ENCODE measurements around the gene PDE4B.

PDE4B gene

DNA sequence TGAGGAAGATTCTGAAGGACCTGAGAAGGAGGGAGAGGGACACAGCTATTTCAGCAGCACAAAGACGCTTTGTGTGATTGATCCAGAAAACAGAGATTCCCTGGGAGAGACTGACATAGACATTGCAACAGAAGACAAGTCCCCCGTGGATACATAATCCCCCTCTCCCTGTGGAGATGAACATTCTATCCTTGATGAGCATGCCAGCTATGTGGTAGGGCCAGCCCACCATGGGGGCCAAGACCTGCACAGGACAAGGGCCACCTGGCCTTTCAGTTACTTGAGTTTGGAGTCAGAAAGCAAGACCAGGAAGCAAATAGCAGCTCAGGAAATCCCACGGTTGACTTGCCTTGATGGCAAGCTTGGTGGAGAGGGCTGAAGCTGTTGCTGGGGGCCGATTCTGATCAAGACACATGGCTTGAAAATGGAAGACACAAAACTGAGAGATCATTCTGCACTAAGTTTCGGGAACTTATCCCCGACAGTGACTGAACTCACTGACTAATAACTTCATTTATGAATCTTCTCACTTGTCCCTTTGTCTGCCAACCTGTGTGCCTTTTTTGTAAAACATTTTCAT lies 579.9 kb downstream of the PDE4B start:
- DNase-seq (ENCODE audit: extremely low read depth in 1 of 2, low read depth in 1 of 2), result no peak

DNA sequence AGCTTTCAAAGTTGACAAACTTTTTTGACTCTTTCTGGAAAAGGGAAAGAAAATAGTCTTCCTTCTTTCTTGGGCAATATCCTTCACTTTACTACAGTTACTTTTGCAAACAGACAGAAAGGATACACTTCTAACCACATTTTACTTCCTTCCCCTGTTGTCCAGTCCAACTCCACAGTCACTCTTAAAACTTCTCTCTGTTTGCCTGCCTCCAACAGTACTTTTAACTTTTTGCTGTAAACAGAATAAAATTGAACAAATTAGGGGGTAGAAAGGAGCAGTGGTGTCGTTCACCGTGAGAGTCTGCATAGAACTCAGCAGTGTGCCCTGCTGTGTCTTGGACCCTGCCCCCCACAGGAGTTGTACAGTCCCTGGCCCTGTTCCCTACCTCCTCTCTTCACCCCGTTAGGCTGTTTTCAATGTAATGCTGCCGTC lies 580.5 kb downstream of the PDE4B start:
- DNase-seq (ENCODE audit: extremely low read depth in 1 of 2, low read depth in 1 of 2), result no peak

DNA sequence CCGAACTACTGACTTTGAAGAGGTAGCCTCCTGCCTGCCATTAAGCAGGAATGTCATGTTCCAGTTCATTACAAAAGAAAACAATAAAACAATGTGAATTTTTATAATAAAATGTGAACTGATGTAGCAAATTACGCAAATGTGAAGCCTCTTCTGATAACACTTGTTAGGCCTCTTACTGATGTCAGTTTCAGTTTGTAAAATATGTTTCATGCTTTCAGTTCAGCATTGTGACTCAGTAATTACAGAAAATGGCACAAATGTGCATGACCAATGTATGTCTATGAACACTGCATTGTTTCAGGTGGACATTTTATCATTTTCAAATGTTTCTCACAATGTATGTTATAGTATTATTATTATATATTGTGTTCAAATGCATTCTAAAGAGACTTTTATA lies 581.5 kb downstream of the PDE4B start:
- DNase-seq (ENCODE audit: extremely low read depth in 1 of 2, low read depth in 1 of 2), result no peak

DNA sequence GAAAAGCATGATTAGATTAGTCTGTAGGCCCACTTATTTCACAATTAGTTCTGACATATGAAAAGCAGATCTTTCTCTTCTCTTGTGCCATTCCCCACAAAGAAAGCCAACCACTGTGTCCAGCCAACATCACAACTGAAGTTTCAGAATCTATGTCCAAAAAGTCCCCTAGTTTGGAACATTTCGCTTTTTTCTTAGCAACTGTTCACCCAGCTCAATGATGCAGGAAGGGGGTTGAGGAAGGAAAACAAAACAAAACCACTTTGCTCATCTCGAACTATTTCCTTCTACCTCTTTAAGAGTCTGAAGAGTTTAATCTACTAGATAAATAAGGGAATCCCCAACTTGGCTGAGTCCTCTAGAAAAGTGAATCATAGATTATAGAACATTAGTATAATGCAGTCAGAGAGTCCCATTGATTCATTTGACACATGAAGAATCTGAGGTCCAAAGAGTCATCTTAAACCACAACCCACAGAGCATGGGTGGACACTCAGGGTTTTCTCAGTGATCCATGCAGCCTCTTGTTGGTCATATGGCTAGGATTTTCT lies 581.9 kb downstream of the PDE4B start:
- DNase-seq (ENCODE audit: extremely low read depth in 1 of 2, low read depth in 1 of 2), result no peak

DNA sequence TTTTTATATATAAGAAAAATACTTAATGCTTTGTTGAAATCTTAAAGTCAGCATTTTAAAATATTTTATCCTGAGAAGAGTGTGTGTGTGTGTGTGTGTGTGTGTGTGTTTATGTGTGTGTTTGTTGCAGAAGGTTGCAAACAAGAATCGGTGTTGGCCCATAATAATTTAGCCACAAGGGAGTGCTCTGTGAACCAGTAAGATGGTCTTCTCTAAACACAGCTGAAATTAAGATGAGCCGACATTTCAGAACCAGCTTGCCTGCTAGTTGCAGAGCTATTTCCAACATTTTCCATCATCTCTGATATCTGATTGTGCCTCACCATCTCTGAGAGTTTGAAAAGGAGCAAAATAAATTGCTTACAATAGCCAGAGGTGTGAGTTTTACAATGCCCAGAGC lies 582.4 kb downstream of the PDE4B start:
- no peak for DNase-seq (ENCODE audit: extremely low read depth in 1 of 2, low read depth in 1 of 2)

DNA sequence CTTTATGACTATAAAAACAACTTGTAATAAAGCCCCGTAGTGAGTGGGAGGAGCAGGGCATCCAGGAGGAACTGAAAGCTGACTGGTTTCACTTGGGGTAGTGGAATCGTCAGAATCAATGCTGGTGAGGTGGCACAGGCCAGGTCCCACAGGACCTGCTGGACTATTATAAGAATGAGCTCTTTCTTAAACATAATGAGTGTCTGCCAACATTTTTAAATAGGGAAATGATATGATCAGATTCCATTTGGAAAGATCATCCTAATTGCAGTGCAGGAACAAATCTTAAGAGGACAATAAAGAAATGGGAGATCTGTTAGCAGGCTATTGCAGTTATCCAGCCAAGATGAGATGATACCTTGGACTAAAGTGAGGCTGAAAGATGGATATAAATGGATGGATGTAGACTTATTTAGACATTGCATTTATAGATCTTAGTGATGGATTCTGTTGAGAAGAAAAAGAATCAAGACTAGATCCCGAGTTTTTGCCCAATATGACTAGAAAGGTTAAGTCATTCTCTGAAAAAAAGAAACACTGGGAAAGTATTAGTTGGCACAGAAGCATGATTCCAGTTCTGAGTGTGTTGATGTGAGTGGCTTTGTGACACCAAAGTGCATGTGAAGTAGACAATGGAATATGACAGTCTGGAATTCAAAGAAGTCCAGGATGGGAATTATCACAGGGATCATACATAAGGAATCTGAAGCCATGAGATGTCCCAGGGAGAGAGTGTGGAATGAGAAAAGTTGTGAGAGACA lies 587.9 kb downstream of the PDE4B start:
- DNase-seq (ENCODE audit: extremely low read depth in 1 of 2, low read depth in 1 of 2), result no peak

DNA sequence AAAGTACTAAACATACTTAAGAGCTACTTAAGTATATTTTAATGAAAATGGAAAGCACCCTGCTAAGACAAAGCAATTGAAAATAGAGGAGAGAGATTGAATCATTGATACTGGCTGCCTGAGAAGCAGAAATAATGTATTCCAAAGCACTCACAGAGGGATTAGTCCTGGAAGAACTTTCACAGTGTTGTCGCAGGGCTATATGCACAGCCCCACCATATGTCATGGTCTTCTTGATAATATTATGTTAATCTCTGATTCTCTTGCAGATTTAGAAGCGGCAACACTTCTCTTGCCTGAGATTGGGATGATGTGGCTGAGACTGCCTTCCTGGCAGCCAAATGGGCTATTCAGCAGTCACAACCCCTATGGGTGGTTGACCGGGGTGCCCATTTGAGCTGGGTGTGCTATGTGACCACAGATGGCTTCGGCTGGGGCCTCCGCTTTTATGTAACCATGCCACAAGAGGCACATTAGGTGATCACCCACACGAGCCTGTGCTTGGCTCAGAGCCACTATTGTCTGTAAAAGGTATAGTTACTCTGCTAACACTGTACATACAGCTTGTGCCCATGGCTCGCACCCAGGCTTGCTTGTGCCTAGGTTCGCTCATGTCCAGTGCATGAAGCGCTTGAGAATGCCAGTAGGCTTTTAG lies 589.1 kb downstream of the PDE4B start:
- no peak for DNase-seq (ENCODE audit: extremely low read depth in 1 of 2, low read depth in 1 of 2)

DNA sequence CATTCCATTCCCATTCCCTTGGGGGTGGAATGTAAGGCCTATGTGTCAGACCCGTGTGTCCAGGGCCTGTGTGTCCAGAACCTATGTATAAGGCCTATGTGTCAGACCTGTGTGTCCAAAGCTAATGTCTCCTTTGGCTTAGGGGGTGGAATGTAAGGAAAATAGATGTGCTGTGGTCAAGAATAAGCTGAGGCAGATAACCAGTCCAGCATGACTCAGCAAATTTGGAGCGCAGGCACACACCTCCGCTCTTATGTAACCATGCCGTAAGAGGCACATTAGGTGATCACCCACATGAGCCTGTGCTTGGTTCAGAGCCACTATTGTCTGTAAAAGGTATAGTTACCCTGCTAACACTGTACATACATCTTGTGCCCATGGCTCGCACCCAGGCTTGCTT lies 590.5 kb downstream of the PDE4B start:
- DNase-seq (ENCODE audit: extremely low read depth in 1 of 2, low read depth in 1 of 2), result no peak

DNA sequence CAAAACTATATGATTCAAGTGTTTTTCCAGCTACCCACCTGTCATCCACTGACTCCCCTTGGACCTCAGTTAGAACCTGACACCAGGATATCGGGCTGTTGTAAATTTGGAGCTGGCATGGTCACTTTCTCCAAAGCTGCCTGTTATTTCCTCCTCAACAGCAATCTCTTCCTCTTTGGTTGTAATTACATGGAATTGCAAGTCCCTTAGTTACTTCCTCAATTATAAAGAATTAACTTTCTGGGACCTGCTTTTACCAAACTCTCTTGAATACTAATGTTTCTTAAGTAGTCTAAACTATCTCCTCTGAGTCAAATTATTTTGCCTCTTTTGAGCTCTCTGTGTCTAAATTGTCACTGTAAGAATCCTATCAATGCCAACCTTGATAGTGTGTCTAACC lies 590.9 kb downstream of the PDE4B start:
- no peak for DNase-seq (ENCODE audit: extremely low read depth in 1 of 2, low read depth in 1 of 2)

DNA sequence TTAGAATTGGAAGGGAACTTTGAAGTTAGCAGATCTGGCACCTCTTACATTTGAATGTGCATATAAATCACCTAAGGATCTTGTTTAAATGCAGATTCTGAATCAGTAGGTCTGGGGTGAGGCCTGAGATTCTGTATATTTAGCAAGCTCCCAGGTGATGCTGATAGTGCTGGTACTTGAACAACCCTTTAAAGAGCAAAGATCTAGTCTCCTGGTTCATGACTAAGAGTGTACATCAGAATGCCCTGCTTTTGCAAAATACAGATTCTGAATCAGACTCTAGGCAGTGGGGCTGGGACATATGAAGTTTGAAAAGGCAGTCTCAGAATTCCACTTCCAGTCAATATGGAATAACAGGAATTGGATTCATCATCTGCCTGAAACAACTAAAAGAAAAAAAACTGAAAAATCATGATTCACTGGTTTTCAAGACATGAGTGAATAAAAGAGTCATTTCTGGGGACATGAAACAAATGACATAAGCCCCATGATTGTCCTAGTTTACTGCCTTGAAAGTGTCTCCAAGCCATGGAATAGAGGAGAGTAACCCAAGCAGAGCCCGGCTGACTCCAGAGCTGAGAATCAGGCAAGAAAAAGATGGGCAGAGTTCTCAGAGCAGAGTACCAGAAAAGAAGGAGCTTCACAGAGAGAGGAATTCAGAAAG lies 591.7 kb downstream of the PDE4B start:
- DNase-seq (ENCODE audit: extremely low read depth in 1 of 2, low read depth in 1 of 2), result no peak

DNA sequence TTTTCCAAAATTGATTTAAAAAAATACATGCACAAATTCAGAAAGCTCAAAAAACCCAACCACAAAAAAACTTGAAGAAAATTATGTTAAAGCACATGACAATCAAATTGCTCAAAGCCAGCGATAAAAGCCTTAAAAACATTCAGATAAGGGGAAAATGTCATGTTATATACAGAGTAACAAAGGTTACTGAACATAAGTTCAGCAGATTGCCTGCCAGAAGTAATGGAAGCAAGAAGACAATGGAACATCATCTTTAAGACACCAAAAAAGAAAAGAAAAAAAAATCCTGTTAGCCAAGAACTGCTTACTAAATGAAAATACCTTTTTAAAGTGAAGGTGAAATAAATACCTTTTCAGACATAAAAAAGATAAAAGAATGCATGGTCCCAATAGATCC lies 594.0 kb downstream of the PDE4B start:
- DNase-seq (ENCODE audit: extremely low read depth in 1 of 2, low read depth in 1 of 2), result no peak

DNA sequence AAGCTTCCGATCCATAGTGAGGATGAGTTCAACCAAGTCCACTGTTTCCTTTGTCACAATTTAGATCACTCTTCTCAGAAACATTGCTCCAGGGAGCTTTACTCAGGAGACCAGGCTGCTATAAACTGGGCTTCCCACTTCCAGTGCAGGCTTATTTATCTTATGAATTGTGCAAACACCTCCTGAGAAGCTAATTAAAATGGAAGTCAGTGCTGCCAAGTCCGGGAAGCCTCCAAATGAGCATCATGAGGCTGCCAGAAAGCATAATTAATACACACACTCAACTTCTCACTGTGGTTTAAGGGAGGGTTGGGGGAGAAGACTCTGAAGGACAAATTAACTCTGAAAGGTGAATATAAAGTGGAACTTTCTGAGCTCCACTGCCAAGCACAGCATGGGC lies 596.2 kb downstream of the PDE4B start:
- no peak for DNase-seq (ENCODE audit: extremely low read depth in 1 of 2, low read depth in 1 of 2)

DNA sequence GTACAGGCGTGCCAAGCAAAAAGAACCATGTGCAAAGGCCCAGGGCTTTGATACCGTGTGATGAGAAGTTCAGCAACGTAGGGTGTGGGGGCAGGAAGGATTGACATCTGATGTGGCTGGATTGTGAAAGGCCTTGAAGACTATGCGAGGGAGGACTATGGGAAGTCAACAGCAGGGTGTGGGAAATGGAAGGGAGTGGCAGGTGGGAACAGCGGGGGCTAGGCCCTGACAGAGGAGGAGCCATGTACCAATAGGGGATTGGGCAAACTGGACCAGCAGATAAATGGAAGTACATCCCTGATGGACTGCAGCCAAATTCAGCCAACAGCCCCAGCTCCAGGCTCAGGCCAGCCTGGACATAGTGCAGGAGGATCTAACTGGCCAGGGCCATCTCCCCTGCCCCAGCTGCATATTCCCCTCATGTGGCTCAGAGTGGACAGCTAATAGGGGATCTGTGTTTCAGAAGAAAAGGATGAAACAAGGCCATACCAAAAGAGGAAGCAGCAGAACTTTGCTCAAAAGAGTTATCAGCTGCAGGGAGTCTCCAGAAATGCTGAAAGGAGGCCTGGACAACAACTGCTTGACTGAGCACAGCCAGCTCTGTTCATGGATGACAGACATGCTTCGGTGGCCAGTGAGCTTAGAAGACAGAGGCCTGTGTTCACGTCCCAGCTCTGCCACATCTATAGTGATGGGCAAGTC lies 601.0 kb downstream of the PDE4B start:
- DNase-seq (ENCODE audit: extremely low read depth in 1 of 2, low read depth in 1 of 2), result no peak

DNA sequence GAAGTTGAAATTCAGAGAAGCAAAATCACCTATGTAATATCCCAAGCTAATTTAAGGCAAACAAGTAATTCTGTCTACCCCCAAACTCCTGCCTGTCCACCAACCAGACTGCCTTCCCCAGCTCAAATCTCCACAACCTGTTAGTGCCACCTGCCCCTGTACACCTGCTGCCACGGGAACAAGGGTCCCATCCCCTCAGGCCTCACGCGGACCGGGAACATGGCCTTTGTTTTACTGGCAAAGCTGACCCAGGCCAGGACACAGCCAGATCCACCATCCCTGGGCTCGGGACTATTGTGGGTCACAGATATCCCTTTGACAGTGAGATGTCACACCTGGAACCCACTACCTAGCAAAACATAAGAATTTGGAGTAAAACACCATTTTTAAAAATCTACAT lies 601.9 kb downstream of the PDE4B start:
- DNase-seq (ENCODE audit: extremely low read depth in 1 of 2, low read depth in 1 of 2), result no peak

DNA sequence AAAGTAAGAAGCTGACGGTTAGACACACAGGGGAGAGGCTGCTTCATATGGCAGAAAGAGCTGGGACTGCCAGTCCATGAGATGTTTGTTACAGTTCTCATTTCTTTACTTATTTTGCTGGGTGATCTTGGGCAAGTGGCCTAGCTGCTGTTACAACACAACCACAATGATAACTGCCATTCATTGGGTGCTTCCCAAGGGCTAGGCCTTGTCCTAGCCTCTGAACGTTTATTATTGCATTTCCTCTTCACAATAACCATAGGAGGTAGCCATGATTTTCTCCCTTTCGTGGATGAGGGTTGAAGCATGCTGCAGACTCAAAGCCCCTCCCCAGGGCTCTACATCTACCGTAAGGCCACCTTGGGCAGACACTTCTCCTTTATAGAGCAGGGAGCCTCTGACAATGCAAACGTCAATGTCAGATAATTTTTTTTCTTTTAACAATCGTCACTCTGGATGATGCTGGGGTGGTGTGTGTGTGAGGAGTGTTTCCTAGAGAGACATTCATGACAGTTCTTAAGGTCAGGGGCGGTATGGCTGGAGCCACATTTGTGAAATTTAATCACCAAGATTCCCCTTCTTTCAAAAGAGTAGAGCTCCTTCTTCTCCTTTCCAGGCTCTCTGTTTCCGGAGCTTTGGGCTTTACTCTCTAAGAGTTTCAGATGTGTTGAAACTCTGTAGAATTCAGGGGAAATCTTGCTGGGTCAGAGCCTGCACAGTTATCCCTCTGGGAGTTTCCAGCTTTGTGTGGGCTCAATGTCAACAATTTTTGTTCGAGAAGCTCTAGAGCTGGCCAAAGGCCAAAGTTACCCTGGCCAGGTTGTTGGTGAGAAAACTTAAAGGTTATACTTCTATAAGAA lies 602.7 kb downstream of the PDE4B start:
- no peak for DNase-seq (ENCODE audit: extremely low read depth in 1 of 2, low read depth in 1 of 2)

DNA sequence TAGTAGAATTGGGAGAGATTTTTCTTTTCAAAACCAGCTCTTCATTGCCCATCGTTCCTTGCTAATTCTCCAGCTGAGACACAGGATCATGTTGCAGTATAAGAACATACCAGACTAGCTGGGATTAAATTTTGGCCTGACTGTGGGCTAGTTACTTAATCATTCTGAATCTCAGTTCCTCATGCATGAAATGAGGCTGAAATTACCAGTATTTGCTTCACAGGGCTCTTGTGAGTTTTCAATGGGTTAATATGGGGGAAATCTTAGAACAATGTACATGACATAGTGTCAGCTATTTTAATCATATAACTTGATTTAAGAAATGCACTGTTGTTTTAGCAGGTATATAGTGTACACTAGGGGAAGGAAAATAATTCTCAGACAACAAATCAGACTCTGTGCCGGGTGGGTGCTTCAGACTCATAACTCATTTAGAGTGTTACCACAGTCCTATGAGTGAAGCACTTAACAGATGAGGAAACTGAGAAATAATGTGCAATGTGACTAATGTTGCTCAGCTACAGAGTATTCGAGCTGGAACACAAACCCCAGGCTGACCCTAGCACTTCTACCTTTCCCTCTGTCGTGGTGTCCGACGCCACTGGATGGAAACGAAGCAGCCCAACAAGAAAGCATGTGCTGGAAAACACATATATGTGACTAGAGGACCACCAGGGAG lies 603.7 kb downstream of the PDE4B start:
- DNase-seq (ENCODE audit: extremely low read depth in 1 of 2, low read depth in 1 of 2), result no peak

DNA sequence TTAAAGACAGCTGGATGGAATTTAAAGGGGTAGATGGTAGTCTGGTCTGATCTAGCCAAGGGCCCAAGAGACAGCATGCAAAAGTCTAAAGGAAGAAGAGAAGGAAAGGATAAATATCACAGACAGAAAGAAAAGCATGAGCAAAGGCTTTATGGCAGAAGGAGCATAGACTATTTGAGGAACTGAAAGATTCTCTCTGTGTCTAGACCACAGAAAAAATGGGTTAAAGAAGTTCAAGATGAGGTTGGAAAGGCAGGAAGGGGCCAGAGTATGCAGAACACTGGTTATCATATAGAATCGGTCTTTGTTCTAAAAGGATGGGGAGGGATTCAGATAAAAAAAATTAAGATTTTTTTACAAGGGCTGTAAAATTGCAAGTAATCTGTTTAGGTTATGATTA lies 604.5 kb downstream of the PDE4B start:
- no peak for DNase-seq (ENCODE audit: extremely low read depth in 1 of 2, low read depth in 1 of 2)

DNA sequence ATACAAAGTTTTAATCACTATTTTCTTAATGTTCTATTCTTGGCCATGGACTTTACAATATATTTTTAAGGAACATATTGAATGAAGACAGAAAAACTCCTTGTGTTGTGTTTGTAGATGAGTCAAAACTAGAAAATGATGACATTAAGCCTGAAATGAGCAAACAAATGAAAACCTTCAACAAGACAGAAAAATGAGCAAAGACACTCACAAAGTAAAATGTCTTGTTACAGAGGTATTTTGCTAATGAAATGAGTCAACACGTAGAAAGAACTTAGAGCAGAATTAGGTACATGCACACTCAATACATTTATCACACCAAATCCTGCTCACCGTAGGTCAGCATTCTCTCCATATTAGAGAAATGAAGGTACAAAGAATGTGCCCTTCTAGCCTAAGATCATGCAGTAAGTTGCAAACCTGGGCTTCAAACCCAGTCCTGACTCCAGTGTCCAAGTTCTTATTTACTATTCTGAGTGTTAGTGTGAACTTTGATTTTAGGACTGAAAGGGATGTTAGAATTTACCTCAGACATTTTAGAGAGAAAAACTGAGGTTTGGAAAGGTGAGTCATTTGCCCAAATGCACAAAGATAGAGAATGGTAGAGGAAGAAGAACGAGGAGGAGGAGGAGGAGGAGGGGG lies 607.3 kb downstream of the PDE4B start:
- no peak for DNase-seq (ENCODE audit: extremely low read depth in 1 of 2, low read depth in 1 of 2)

DNA sequence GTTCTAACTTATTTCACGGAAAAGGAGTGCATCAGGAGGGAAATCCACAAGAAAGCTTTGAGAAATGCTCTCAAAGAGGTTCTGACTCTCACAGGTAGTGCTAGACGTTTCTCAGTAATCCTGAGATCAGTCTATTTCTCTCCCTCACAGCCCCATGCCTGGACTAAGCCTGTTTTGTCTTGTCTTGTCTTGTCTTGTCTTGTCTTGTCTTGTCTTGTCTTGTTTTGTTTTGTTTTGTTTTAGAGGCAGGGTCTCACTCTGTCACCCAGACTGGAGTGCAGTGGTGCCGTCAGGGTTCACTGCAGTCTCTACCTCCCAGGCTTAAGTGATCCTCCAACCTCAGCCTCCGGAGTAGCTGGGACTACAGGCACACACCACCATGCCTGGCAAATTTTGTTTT lies 608.0 kb downstream of the PDE4B start:
- no peak for DNase-seq (ENCODE audit: extremely low read depth in 1 of 2, low read depth in 1 of 2)
